ENCODE measurements around the gene ZFP36. TPM values are rescaled to one million over a fixed set of nuclear protein-coding genes. Genes with fewer than 3 reads are reported as not detected.

Gene ZFP36
- total RNA-seq, 1 experiment from 2014 or later, result 17.3 TPM

DNA sequence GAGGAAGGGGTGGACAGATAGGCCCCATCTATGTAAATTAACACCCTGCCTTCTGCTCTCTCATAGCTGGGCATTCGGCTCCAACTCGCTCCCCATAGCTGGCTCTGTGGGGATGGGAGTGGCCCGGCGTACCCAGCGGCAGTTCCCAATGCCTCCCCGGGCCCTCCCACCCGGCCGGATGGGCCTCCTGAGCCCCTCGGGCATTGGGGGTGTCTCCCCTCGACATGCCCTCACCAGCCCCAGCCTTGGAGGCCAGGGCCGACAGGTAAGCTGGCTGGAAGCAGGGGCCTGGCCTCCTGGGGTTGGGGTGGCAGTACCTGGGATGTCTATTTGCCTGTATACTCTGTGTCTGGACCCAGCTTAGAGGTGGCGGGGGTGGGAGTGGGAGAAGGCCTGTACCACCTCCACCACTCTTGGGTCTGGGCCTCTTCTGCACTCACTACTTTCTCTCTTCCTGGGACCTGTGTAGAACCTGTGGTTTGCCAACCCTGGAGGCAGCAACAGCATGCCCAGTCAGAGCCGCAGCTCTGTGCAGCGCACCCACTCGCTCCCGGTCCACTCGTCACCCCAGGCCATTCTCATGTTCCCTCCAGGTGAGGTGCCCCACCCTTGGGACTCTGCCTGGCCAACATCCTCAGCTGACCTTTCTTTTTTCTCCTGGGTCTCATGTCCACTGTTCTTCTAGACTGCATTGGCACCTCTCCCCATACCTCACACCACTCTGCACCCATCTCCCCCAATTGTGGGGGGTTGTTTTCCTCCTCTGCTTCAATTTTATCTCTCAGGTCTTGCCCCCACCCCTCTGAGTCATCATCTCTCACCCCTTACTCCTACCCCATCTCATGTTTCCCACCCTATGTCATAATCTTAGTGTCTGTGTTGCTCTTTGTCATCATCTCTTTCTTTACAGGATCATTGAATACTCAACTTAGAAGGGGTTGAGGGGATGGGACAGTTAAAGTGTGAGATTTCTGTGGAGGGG, 25.8 kb upstream of the ZFP36 start:
- H3K4me3 Mint-ChIP-seq, result no peak overlapping the region
- H3K36me3 Mint-ChIP-seq, result peaks cover 75% of the 10 kb centered on the region
- H3K27ac Mint-ChIP-seq, result no peak overlapping the region; the same call in 1 of the 2 replicates
- no peaks in the 10 kb centered on the region for H3K9me3 Mint-ChIP-seq
- H3K27me3 Mint-ChIP-seq (ENCODE audit: low read depth), result no peaks in the 10 kb centered on the region
- CTCF ChIA-PET, result interaction anchor here (0.6 kb wide), 1 partner anchor 35 kb away, joined by 3 read pairs; no protein-coding TSS in a partner anchor
- ATAC-seq (no peak), DNase-seq (ENCODE audit: low spot score) (no peak)
- POLR2A ChIA-PET, result no interaction called here
- H3K4me1 Mint-ChIP-seq, result peaks cover 7% of the 10 kb centered on the region; the same call in 1 of the 2 replicates
- TF ChIP-seq ZNF219 (CRISPR knock-in tag; IDR thresholded peaks at IDR 0.05; ENCODE audit: borderline replicate concordance), result no peak
- TF ChIP-seq USF1 (CRISPR knock-in tag; IDR thresholded peaks at IDR 0.05), result no peak
- TF ChIP-seq, protein P1, sequence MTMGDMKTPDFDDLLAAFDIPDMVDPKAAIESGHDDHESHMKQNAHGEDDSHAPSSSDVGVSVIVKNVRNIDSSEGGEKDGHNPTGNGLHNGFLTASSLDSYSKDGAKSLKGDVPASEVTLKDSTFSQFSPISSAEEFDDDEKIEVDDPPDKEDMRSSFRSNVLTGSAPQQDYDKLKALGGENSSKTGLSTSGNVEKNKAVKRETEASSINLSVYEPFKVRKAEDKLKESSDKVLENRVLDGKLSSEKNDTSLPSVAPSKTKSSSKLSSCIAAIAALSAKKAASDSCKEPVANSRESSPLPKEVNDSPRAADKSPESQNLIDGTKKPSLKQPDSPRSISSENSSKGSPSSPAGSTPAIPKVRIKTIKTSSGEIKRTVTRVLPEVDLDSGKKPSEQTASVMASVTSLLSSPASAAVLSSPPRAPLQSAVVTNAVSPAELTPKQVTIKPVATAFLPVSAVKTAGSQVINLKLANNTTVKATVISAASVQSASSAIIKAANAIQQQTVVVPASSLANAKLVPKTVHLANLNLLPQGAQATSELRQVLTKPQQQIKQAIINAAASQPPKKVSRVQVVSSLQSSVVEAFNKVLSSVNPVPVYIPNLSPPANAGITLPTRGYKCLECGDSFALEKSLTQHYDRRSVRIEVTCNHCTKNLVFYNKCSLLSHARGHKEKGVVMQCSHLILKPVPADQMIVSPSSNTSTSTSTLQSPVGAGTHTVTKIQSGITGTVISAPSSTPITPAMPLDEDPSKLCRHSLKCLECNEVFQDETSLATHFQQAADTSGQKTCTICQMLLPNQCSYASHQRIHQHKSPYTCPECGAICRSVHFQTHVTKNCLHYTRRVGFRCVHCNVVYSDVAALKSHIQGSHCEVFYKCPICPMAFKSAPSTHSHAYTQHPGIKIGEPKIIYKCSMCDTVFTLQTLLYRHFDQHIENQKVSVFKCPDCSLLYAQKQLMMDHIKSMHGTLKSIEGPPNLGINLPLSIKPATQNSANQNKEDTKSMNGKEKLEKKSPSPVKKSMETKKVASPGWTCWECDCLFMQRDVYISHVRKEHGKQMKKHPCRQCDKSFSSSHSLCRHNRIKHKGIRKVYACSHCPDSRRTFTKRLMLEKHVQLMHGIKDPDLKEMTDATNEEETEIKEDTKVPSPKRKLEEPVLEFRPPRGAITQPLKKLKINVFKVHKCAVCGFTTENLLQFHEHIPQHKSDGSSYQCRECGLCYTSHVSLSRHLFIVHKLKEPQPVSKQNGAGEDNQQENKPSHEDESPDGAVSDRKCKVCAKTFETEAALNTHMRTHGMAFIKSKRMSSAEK (CRISPR knock-in tag; IDR thresholded peaks at IDR 0.05; ENCODE audit: borderline replicate concordance), result no peak
- TF ChIP-seq SOX15 (CRISPR knock-in tag; IDR thresholded peaks at IDR 0.05), result no peak
- no peak for TF ChIP-seq CREB1 (CRISPR knock-in tag; IDR thresholded peaks at IDR 0.05)
- TF ChIP-seq, protein P2, sequence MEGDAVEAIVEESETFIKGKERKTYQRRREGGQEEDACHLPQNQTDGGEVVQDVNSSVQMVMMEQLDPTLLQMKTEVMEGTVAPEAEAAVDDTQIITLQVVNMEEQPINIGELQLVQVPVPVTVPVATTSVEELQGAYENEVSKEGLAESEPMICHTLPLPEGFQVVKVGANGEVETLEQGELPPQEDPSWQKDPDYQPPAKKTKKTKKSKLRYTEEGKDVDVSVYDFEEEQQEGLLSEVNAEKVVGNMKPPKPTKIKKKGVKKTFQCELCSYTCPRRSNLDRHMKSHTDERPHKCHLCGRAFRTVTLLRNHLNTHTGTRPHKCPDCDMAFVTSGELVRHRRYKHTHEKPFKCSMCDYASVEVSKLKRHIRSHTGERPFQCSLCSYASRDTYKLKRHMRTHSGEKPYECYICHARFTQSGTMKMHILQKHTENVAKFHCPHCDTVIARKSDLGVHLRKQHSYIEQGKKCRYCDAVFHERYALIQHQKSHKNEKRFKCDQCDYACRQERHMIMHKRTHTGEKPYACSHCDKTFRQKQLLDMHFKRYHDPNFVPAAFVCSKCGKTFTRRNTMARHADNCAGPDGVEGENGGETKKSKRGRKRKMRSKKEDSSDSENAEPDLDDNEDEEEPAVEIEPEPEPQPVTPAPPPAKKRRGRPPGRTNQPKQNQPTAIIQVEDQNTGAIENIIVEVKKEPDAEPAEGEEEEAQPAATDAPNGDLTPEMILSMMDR (IDR thresholded peaks at IDR 0.05), result no peak
- no peak for TF ChIP-seq NR1H2 (CRISPR knock-in tag; IDR thresholded peaks at IDR 0.05)
- no peak for TF ChIP-seq HMGA2 (CRISPR knock-in tag; IDR thresholded peaks at IDR 0.05)
- TF ChIP-seq ATF2 (CRISPR knock-in tag; IDR thresholded peaks at IDR 0.05; ENCODE audit: borderline replicate concordance, low read depth), result no peak

DNA sequence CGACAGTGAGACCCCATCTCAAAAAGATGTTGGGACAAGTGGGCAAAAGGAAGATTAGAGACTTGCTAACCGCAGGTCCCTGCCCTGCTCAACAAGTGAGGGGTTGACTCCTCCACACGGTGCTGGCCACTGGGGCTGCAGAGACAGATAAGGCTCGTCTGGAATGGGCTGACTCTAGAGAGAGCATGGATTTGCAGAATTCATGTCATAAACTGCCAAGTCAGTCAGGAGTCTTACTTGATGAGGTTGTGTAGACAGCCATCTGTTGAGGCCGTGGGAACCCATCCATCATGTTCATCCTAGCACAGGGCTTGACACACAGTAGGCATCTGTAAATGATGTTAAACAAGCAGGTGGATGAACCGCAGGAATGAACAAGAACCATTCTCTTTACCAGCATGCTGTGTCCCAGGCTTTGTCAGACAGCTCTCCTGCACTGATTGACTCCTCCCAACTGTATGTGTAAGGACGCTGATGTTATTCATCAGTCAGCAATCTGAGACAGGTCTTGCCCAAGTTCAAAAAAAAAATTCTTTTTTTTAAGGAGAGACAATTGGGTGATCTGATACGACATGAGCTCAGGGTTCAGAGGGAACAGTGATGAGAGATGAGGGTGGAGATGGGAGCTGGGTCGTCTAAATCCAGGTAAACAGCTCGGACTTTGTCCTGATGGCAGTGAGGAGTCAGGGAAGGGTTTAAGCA, 24.6 kb upstream of the ZFP36 start:
- ChIA-PET POLR2A (interaction anchor here (1.2 kb wide), 1 partner anchor 20 kb away, joined by 3 read pairs; no protein-coding TSS in a partner anchor), CTCF (interaction anchor here (1.7 kb wide), 1 partner anchor 16 kb away, joined by 6 read pairs; no protein-coding TSS in a partner anchor)
- Mint-ChIP-seq H3K27me3 (ENCODE audit: low read depth) (no peaks in the 10 kb centered on the region), H3K27ac (no peak overlapping the region), H3K4me3 (no peak overlapping the region), H3K36me3 (peaks cover 77% of the 10 kb centered on the region), H3K9me3 (no peaks in the 10 kb centered on the region), H3K4me1 (peaks cover 7% of the 10 kb centered on the region; the same call in 1 of the 2 replicates)
- no peak for ATAC-seq
- no peak for DNase-seq (ENCODE audit: low spot score)
- TF ChIP-seq FOXK1 (CRISPR knock-in tag; IDR thresholded peaks at IDR 0.05) (no peak), ZNF512 (CRISPR knock-in tag; IDR thresholded peaks at IDR 0.05; ENCODE audit: borderline replicate concordance) (no peak)
